DMS53 (cell line): ENCODE results near the gene TRPC6.
"Not testable (repeated sequence)": the region's sequence is repeated elsewhere in the genome, so short reads cannot be mapped to it uniquely, and the experiment has no call there.

Source experiments
- DNase-seq: peaks from one replicate; lab custom pipeline; 2025; lab: John Stamatoyannopoulos, UW

Gene TRPC6

DNA sequence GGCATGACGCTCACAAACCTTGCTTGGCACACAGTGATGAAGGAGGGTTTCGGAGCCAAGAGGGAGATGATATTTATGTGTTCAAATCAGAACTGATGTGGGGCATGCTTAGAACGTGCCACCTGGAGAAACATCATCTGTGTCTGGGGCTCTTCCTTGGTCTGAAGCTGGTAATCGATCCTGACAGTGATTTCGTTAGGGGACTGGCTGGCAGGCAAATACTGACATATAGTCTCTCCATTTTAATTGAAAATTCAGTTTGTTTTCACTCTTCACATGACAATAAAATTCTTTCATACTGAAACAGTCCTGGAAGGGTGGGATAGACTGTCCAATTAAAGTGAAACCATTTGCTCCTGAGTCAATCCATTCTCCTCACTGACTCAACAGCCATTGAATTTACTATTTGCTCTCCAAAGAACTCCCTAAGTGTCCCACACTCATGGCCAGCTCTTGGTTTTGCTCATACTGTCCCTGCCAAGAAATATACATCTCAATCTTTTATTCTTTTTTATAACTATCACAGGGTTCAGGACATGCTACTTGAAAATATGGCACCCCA, 134.8 kb downstream of the TRPC6 start:
- no peak for DNase-seq

DNA sequence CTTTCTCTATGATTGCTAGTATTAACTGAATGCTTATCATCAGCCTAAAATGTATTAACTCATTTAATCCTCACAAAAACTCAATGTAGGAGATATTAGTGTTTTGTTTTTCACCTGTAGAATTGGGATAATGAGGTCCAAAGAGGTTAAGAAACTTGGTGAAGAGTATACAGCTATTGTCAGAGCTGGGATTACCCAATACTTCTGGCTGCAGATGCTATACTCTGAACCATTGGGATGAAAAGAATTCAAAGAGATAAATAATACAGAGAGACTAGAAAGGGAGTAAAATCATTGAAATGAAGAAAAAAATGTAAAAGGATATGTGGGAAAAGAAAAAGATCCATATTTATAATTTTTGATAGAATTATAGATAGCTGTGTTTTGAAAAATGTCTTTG, 137.1 kb downstream of the TRPC6 start:
- DNase-seq: no peak

DNA sequence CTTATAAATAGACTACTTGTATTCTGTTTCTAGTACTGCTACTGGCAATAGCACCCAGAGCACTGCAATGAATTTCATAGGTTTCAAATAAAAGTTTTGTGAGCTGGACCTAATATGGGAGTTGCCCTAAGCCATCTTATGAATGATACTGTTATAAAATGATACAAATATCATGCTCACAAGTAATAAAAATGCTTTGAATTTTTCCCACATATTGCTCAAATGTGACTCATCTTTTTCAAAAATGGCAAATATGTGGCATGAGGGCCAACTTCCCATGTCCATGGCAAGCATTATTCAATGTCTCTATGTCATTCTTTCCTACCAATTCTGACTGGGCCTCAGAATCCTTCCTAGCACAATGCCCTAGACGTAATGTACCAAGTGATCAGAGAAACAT, 137.6 kb downstream of the TRPC6 start:
- DNase-seq: no peak

DNA sequence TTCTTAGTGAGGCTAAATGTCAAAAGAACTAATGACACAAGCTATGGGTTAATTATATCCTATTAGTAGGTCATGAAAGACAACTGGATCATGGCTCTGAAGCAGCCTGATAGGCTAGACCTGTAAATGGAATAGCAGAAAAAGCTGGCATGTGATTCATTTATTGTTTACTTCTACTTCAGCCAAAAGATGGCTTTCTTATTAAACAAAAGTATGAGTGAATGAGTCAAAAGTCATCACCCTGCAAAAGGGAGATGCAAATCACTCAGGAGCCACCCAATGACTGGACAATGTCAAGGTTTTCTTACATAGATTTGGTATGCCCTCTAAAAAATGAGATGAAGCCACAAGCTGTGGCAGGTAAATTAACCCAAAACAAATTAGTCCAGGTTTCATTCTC, 138.0 kb downstream of the TRPC6 start:
- DNase-seq: no peak

DNA sequence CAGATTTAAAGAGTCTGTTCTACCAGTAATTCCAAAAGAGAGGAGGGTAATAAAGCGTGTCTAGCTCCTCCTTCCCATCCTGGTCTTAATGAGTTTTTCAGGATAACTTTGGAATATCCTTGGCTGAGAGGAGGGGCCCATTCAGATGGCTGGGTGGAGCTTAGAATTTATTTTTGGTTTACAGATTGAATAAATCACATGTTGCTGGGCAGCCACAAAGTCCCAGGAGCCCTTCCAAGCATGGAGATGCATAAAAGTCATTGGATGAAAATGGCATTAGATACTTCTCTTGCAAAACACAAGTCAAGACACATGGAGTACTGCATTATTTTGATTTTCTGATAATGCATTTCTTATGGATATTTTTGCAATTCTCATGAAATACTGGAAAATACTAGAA, 139.0 kb downstream of the TRPC6 start:
- DNase-seq: no peak

DNA sequence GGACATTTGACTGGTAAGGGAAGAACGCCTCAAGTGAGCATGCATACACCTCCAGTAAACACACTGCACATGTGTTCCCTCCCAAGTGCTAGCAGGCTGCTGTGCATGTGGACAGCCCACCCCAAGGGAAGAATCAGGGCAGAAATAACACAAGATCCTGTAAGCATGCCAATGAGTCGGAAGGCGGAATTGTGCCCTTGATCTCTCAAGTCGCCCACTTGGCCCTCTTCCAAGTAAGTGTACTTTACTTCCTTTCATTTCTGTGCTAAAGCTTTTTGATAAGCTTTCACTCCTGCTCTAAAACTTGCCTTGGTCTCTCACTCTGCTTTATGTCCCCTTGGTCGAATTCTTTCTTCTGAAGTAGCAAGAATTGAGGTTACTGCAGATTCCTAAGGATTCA, 139.6 kb downstream of the TRPC6 start:
- no peak for DNase-seq

DNA sequence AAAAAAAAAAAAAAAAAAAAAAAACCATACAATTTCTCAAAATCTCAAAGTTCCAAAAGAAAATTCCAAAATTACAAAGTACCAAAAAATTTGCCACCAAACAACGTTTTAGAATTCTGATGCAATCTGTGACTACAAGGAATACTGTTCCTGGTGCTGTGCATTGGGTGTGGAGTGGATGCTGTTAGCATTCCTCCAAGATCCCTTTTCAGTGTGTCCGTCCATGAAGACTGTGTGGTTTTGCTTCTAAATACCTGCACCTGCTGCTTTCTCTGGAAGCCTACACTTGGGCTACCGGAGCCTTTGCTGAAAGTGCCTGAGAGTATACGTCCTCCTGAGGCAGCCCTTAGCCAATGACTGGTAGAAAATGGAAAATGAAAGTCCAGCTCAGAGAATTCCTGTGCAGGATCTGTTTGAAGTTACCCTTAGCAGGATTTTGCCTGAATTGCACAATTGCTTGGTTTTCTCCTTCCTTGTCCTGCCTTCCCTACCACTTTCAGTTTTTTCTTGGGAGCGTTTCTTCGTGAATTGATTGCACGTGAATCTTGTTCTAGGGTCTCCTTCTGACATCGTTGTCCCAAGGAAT, 140.8 kb downstream of the TRPC6 start:
- DNase-seq: no peak

DNA sequence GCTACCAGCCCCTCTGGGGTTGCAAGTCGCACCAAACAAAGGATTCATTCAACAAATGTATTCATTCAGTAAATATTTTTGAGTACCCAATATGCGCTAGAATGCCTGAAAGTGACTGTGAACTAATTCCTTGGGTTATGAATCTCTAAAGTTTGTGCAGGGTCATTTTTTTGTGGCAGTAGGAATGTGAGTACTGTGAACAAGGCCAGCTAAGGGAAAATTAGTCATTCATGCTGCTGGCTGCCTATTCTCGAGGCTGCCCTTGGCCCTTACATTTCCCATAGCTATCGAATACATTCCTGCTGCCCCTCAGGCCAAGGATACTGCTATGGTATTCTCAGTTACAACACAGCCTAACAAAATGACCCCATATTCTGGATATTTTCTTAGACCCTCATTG, 141.6 kb downstream of the TRPC6 start:
- no peak for DNase-seq

DNA sequence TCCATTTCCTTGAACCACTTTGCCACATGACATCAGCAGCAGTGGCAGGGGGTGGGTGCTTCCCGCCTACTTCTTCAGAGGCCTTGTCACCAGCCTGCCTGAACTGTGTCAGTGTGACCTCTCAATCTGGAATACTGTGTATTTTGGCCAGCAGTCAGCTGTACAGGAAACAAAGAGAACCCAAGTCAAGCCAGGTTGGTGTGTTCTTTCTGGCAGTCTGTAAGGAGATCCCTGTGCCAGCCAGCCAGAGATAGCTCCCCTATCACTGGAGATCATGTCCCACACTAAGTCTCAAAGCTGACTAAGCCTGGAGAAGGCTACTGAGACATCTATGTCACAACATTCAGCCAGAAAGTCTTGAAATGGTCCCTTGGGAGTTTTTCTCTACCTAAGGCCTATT, 142.1 kb downstream of the TRPC6 start:
- peak; percentile 70 for DNase-seq

DNA sequence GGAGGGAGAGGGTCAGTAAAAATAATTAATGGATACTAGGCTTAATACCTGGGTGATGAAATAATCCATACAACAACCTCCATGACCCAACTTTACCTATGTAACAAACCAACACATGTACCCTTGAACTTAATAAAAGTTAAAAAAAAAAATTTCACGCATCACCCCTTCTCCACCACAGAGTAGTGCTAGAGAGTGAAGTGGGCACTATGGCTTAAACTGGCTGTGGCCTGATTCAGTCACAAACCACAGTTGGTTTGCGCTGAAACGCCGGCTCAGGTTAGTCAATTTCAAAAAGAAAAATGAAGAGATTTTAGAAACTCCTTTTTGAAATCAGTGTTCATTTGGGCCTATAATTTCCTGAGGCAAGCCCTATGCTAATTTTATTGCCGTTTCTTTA, 144.3 kb downstream of the TRPC6 start:
- peak; percentile 29 for DNase-seq

DNA sequence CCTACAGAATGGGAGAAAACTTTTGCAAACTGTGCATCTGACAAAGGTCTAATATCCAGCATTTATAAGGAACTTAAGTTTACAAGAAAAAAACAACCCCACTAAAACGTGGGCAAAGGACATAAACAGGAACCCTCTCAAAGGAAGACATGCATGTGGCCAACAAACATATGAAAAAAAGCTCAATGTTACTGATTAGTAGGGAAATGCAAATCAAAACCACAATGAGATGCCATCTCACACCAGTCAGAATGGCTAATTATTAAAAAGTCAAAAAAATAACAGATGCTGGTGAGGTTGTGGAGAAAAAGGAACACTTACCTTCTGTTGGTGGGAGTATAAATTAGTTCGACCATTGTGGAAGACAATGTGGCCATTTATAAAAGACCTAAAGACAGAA, 145.1 kb downstream of the TRPC6 start:
- DNase-seq: not testable (repeated sequence)

DNA sequence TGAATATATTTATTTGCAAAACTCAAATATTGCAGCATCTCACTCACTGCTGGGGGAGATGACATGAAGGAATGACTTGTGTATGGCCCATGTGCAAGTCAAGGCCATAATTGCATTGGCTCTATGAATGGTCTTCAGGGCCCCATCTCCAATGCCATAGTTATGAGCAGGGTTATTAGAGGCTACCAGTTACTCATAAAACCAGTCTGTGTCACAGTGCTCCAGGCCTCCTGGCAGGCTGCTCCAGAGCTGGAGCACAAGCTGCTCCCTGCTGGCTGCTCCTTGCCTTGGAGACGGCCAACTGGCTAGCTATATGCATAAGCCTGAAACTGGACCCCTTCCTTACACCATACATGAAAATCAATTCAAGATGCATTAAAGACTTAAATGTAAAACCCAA, 145.7 kb downstream of the TRPC6 start:
- DNase-seq: no peak

DNA sequence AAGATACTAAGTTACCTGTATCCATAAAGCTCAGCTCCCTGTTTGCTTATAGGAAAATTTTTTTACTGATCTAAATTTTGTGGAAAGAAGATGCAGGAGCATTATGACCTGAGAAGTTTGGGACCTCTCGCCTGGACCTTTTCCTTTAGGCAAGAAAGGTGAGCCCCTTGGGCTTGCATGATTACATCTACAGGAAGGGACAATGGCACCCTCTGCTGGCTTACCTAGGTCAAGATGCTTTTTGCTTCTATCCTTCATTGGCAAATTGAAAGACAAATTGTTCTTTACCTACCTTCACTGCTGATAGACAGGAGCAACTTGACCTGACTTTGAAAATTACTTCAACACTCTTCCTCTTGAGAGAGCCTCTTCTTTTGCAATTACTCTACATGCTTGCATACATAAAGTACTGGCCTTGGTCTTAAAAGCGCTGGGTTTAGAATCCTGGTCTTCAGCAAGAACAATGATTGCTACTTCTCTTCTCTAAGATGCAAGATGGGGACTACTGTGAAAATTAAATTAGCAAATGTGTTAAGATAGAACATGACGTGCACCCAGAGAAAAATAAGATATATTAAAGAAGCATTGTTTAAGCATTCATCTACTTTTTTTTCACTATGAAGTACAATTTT, 147.2 kb downstream of the TRPC6 start:
- peak; percentile 80 for DNase-seq

DNA sequence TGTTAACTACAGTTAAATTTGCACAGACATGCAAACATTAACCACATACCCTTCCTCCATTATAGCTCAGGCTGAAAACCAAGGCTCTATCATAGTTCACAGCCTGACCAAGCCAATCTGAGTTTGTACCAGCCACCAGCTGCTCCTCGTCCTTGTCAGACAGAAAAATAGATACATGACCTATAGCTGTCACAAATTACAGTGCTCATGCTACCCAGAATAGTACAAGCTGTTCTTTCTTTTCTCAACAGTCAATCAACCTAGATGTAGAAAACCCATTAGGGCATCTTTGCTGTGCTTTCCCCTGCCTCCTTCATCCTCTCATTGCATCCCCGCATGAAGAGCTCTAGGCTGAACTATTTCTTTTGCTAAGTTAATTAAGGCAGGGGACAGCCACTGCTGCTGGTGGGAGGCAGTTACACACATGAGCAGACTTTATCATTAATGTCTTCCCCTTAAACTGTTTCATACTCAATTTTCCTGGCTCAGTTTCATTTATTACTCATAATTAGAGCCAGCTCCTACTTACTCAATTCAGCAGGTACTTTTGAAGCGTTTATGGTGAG, 148.3 kb downstream of the TRPC6 start:
- no peak for DNase-seq

DNA sequence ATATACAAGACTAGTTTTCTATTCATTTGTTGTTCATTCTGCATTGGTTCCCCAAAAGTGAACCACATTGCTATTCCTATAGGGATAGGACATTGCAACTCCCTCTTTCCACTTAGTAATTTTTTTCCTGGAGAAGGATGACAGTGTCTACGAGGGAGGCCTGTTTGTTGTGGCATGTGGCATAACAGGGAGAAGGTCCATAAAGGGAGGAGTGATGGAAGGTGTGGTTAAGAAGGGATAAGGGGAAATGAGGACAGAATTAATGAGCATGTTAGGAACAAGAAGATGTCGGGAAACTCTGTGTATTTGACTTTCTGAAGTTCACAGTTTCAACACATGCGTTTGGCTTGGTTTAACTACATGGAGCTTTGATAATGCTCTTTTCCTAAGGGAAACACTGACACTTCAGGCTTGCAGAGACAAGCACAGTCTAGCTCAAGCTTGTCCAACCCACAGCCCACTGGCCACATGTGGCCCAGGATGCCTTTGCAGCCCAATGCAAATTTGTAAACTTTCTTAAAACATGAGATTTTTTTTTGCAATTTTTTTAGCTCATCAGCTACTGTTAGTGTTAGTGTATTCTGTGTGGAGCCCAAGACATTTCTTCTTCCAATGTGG, 149.7 kb downstream of the TRPC6 start:
- DNase-seq: no peak

DNA sequence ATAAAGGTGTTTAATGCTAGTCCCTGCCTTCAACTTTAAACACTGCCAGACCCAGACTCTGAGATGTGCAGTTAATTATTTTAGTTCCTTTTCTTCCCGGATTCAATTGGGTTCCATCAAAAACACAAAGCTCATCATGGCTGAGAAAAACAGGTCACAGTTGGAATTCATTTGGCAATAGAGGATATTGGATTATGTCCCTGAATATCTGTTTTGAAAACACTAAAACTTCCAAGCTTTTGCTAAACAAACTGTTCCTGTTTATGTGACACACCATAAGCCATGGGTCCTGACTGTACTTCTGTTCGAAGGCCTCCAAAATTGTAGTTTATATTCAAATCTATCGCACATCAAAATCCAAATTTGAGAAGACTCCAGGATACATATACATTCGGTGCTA, 150.7 kb downstream of the TRPC6 start:
- no peak for DNase-seq

DNA sequence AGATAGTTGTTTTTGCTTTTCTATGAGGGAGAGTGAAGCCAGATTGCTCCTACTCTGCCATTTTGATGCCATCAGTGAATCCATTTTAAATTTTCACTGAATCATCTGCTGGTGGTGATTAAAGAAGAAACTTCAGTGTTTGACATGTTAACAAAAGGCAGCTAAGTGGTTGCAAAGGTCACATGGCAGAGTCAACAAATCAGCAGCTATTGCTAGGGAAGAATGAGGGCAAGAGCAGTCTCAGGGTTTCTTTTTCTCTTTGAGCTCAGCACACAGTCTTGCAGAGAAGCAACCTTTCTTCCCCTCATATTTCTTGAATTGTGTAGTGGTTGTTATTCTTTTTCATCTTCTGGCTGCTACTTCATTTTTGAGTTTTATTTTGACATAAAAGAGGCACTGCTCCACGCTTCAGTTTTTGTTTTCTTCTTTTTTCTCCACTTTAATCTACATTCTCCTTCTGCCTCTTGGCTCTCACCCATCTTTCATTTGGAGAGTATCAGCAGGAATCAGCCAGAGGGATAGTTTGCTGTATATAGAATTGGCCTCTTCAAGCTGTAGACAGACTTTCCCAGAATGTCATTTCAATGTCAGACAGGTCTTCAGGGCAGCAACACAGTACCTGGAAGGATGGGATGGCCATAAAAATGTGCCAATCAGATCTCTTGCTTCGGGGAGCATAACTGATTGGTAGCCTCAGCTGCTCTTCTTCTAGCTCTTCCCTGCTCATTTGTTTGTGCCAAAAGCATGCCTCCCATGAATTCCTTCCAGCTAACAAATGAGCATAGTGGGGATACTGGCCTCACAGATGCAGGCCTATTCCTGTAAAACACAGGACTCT, 153.9 kb downstream of the TRPC6 start:
- peak; percentile 56 for DNase-seq

DNA sequence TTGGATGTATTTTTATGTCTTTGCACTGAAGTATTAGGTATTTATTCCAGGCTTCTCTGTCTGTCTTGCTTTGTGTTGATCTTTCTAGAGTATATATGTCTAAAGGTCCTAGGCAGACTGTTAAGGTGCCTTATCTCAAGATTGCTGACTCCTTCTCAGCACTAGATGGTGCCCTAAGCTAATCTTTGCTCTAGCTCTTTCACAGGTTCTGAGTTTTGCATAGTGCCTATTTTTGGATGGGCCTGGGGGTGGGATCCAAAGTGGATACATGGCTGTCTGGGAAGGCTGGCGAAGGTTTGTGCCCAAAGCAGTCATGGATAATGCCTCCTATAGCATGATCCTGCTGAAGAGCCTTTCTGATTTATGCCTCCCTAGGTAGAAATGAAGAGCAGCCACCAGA, 154.9 kb downstream of the TRPC6 start:
- peak; percentile 61 for DNase-seq

DNA sequence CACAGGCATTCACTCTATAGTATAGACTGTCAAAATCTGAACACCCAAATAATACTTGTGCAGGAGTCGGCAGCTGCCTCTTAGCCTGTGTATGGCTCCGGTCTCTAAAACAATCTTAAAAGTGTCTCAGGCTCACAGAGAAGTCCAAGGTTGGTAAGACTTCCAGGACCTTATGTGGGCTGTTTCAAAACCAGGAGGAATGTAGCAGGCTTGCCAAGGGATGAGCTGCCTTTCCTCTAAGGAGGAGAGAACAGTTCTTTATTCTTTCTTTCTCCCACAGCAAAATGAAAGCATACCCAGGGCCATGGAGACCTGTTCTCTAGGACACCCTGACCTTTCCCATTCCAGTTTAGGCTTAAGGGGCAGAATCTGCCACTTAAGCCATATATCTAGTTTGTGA, 176.5 kb downstream of the TRPC6 start:
- no peak for DNase-seq
